Esophagus muscularis mucosa (tissue), 3 donors: Measurements from ENCODE around the gene NEK7.

Experiments used
- CTCF ChIP-seq, 3 experiments: fragments of 200-600 bp in 2 of 3; fragments of 450-650 bp in 1 of 3; sonication (generic) in 2 of 3; IDR thresholded peaks; one replicate each; pipeline ENCODE4 v1.5.1; 2017 to 2019; ENCODE audit warnings: antibody characterized with exemption in 3 of 3, mild to moderate bottlenecking in 2 of 3, moderate library complexity in 1 of 3
- POLR2A ChIP-seq: fragments of 450-650 bp; IDR thresholded peaks from one replicate; pipeline ENCODE4 v1.6.1; 2017; ENCODE audit warnings: antibody characterized with exemption, moderate library complexity, mild to moderate bottlenecking, low read depth
- POLR2AphosphoS5 ChIP-seq, 2 donors: sonication (generic); formaldehyde crosslinking; IDR thresholded peaks; one replicate each; pipeline ENCODE4 v1.6.1; 2017; ENCODE audit warnings: antibody characterized with exemption in 2 of 2

DNA sequence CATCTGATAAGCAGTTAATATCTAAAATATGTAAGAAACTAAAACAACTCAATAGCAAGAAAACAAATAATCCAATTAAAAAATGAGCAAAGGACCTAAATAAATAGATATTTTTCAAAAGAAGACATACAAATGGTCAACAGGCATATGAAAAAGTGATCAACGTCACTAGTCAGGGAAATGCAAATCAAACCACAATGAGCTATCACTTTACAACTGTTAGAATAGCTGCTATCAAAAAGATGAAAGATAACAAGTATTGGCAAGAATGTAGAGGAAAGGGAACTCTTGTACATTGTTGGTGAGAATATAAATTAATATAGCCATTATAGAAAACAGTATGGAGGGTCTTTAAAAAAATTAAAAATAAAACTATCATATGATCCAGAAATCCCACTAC is 40.7 kb upstream of the NEK7 start:
- TF ChIP-seq CTCF (IDR thresholded peaks at IDR 0.05) (no peak), POLR2AphosphoS5 (IDR thresholded peaks at IDR 0.05) (no peak), POLR2A (no peak)
